Left ventricle myocardium inferior (tissue), 1 donor: ENCODE measurements around the gene CSTA. TPM values are rescaled to one million over a fixed set of nuclear protein-coding genes. Genes with fewer than 3 reads are reported as not detected.

Experiments used
- DNase-seq: peaks from one replicate; pipeline ENCODE4 v3.0.0-alpha.2; 2020
- H3K27ac ChIP-seq: fragments of 200-600 bp; replicated peaks from 2 replicates; pipeline ENCODE4 v1.8.0; 2021
- H3K27me3 ChIP-seq: fragments of 200-600 bp; 2 replicates; pipeline ENCODE4 v1.8.0; 2021; ENCODE audit warnings: low read depth
- H3K36me3 ChIP-seq: fragments of 200-600 bp; 2 replicates; pipeline ENCODE4 v1.8.0; 2021
- H3K4me1 ChIP-seq: fragments of 200-600 bp; 2 replicates; pipeline ENCODE4 v1.8.0; 2021
- H3K4me3 ChIP-seq: fragments of 200-600 bp; 2 replicates; pipeline ENCODE4 v1.8.0; 2021; ENCODE audit warnings: mild to moderate bottlenecking, moderate library complexity
- H3K9me3 ChIP-seq: fragments of 200-600 bp; replicated peaks from 2 replicates; pipeline ENCODE4 v1.8.0; 2021
- intact Hi-C: fragments of 100-400 bp; cut with micrococcal nuclease; formaldehyde crosslinking; loops from one replicate; pipeline ENCODE4 v1.11.0; 2022
- total RNA-seq: library from RNA; stranded (reverse); fragmentation: NEBNext Ultra II Directional; extraction: Animal tissue kit (Norgen Biotek cat#: 25700); gene quantifications from one replicate; pipeline ENCODE4 v1.2.1, GENCODE V29; 2021
- TF ChIP-seq, protein P1 (sequence below): fragments of 200-600 bp; IDR thresholded peaks from 2 replicates; pipeline ENCODE4 v1.8.0; 2021; ENCODE audit warnings: antibody characterized with exemption, mild to moderate bottlenecking, borderline replicate concordance
- donor health status: DM: no; HTN: yes; CAD: no; lungs with severe emphysema.

Gene CSTA
- total RNA-seq, 1 donor from 2014 or later, result 0.74 TPM

DNA sequence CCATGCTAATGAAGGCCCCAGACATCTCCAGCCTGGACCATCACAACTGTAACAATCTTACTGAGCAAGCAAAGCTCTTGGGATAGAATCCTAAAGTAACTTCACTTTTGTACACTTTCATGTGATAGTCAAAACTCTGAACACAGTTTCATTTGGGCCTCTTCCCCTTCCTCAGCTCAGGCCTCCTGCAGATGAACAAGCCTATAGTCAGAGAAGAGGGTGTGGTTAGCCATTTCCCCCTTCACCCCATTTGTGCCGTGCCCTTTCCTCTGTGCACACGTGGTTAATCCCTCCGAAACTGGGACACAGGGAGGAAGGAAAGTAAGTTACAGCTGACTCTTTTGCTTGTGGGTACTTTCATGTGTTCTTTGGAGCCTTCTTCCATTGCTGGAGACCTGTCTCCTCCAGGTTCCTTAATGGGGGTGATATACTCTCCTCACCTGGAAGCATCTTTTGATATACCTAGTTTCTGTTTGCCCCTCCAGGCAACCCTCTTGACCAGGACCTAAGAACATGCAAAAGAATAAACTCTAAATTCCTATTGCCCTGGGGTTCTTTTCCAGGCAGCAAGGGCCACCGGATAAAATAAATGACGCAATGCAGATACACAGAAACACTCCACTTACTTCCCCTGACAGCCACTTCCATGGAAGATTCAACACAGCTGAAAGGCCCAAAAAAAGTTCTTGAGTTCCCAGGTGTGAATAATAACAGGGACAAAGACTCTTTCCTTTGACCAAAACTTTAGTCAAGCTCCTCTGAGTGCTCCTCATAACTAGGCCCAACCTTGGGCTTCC, 29.6 kb upstream of the CSTA start:
- H3K27ac ChIP-seq, result peak overlapping the region; percentile 23

DNA sequence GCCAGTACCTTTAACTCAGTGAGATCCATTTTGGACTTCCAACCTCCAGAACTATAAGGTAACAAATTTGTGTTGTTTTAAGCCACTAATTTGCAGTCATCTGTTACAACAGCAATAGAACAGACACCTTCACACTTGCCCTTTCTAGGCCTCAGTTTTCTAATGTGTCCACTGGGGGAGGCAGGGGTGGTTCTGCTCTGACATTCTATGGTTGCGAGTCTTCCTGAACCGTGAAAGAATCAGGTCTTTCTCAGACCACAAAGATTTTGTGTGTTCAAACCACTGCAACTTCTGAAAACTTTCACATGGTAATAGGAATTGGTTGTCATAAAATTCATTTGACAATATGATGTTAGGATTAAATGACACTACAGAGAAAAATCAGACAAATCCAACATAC, 26.8 kb upstream of the CSTA start:
- Histone ChIP-seq H3K4me1 (no peaks in the 10 kb centered on the region), H3K9me3 (peaks cover 9% of the 10 kb centered on the region), H3K27ac (no peak overlapping the region), H3K36me3 (no peaks in the 10 kb centered on the region), H3K27me3 (no peaks in the 10 kb centered on the region), H3K4me3 (no peak overlapping the region)
- TF ChIP-seq, protein P1, sequence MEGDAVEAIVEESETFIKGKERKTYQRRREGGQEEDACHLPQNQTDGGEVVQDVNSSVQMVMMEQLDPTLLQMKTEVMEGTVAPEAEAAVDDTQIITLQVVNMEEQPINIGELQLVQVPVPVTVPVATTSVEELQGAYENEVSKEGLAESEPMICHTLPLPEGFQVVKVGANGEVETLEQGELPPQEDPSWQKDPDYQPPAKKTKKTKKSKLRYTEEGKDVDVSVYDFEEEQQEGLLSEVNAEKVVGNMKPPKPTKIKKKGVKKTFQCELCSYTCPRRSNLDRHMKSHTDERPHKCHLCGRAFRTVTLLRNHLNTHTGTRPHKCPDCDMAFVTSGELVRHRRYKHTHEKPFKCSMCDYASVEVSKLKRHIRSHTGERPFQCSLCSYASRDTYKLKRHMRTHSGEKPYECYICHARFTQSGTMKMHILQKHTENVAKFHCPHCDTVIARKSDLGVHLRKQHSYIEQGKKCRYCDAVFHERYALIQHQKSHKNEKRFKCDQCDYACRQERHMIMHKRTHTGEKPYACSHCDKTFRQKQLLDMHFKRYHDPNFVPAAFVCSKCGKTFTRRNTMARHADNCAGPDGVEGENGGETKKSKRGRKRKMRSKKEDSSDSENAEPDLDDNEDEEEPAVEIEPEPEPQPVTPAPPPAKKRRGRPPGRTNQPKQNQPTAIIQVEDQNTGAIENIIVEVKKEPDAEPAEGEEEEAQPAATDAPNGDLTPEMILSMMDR, result no peak
- DNase-seq, result no peak
- intact Hi-C loops, result no loop called here

More for the DNA sequence above, 29.6 kb upstream of the CSTA start:
- Histone ChIP-seq H3K9me3 (peaks cover 6% of the 10 kb centered on the region), H3K4me3 (no peak overlapping the region), H3K4me1 (no peaks in the 10 kb centered on the region), H3K36me3 (no peaks in the 10 kb centered on the region), H3K27me3 (no peaks in the 10 kb centered on the region)
- TF ChIP-seq, protein P1, result no peak
- DNase-seq, result no peak
- intact Hi-C loops, result no loop called here

- H3K27me3 ChIP-seq, result no peaks in the 10 kb centered on the region
- H3K4me1 ChIP-seq, result no peaks in the 10 kb centered on the region
- no peak overlapping the region for H3K27ac ChIP-seq
- DNase-seq, result no peak
- no peaks in the 10 kb centered on the region for H3K36me3 ChIP-seq
- no peak overlapping the region for H3K4me3 ChIP-seq
- intact Hi-C loops, result no loop called here
- TF ChIP-seq, protein P1, result no peak
- peaks cover 9% of the 10 kb centered on the region for H3K9me3 ChIP-seq
Observed at GRCh38 chr3:122299215-122299614, 25.8 kb upstream of the CSTA start.

- H3K36me3 ChIP-seq, result no peaks in the 10 kb centered on the region
- no peak overlapping the region for H3K4me3 ChIP-seq
- H3K27me3 ChIP-seq, result no peaks in the 10 kb centered on the region
- TF ChIP-seq, protein P1, result peak; percentile 37
- H3K9me3 ChIP-seq, result peaks cover 9% of the 10 kb centered on the region
- intact Hi-C loops, result no loop called here
- no peak for DNase-seq
- no peak overlapping the region for H3K27ac ChIP-seq
- H3K4me1 ChIP-seq, result no peaks in the 10 kb centered on the region
Observed at GRCh38 chr3:122299872-122300460, 25.1 kb upstream of the CSTA start.

- intact Hi-C loops, result no loop called here
- H3K27ac ChIP-seq, result no peak overlapping the region
- TF ChIP-seq, protein P1, result no peak
- H3K9me3 ChIP-seq, result peaks cover 9% of the 10 kb centered on the region
- no peaks in the 10 kb centered on the region for H3K27me3 ChIP-seq
- no peaks in the 10 kb centered on the region for H3K4me1 ChIP-seq
- no peak overlapping the region for H3K4me3 ChIP-seq
- no peaks in the 10 kb centered on the region for H3K36me3 ChIP-seq
- DNase-seq, result no peak
Observed at GRCh38 chr3:122301063-122301462, 24.0 kb upstream of the CSTA start.
